Hepatic stellate cell (primary cell): ENCODE measurements around the gene ALDH1L1.

Experiments
- DNase-seq: peaks from one replicate; pipeline ENCODE4 v3.0.0; 2011; ENCODE audit warnings: low spot score

Gene ALDH1L1

DNA sequence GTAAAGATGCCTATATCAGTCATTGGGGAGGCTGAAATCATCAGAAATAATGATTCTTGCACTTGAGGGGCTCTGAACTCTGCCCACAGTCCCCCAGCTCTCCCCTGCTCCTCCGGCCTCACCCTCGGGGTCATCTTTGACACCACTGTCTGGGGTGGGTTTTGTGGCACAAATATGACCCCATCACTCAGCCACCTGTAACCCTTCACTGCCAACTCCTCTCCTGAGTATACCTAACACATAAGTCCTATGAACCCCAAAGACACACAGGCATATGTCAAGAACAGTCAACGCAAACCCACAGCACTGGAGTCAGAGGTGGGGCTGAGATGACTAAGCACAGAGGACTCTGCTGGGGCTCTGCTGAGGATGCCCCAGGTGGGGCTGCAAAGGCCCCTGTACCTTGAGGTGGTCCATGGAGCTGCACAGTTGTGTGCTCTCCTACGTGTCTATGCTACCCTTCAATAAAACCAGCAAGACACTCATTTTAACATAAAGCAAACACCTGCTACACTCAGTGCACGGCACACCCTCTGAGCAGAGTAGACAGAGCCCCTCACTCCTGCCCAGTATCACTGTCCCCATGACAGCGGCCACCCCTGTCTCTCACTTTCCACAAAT, 126.3 kb downstream of the ALDH1L1 start:
- no peak for DNase-seq
